GM12875 (cell line): ENCODE data around the gene TBPL2.

ENCODE experiments used
- H3K4me3 ChIP-seq: one replicate; pipeline ENCODE4 v1.5.1; 2011; ENCODE audit warnings: low read depth, low read length, control low read depth
- CTCF ChIP-seq: IDR thresholded peaks from 2 replicates; pipeline ENCODE4 v1.5.1; 2011; ENCODE audit warnings: low read depth, mild to moderate bottlenecking, control low read depth, inconsistent platforms, low read length, moderate library complexity, borderline replicate concordance; ENCODE audit not compliant: insufficient read depth

The TBPL2 gene

GRCh38 chr14:55450987-55451386 is 10.6 kb upstream of the TBPL2 start:
- no peak for TF ChIP-seq CTCF
- no peak overlapping the region for H3K4me3 ChIP-seq

- no peak for TF ChIP-seq CTCF
- no peak overlapping the region for H3K4me3 ChIP-seq
Measured at GRCh38 chr14:55450539-55450938, 10.1 kb upstream of the TBPL2 start.

DNA sequence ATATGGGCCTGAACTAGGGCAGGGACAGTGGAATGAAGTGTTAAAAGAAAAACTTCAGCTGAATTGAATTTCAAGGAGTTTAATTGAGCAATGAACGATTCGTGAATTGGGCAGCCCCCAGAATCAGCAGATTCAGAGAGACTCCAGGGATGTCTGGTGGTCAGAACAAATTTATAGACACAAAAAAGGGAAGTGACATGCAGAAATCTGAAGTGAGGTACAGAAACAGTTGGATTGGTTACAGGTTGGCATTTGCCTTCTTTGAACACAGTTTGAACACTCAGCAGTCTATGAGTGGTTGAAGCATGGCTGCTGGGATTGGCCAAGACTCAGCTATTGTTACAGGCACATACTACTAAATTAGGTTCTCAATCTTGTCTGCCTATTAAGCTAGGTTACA is 9.7 kb upstream of the TBPL2 start:
- TF ChIP-seq CTCF, result no peak
- H3K4me3 ChIP-seq, result no peak overlapping the region

- H3K4me3 ChIP-seq, result no peak overlapping the region
- TF ChIP-seq CTCF, result no peak
Measured at GRCh38 chr14:55449116-55449515, 8.7 kb upstream of the TBPL2 start.

DNA sequence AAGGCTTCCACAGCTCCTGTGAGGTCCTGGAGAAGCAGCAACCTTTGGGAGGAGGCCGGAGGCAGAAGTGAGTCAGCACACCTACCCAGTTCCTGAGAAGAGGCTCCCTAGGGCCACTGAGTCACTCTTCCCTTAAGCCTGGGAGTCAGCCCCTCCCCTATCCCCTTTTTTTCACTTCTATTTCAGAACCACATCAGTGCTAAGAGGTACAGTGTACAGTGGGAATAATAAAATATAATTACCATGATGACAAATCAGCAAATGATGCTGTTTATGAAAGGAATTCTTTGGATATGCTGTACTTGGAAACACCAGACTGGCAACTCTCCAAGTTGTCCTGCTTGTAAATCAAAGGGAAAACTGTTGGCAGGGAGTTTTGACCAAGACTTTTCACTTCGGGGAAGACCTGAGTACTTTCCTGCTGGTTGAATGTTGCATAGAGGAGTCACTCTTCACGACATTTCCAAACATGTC is 7.8 kb upstream of the TBPL2 start:
- TF ChIP-seq CTCF, result no peak
- no peak overlapping the region for H3K4me3 ChIP-seq

GRCh38 chr14:55446833-55447232 is 6.4 kb upstream of the TBPL2 start:
- no peak overlapping the region for H3K4me3 ChIP-seq
- TF ChIP-seq CTCF, result no peak

- no peak overlapping the region for H3K4me3 ChIP-seq
- TF ChIP-seq CTCF, result peak; percentile 59; the same call in 1 of the 2 replicates
Measured at GRCh38 chr14:55446127-55446736, 5.8 kb upstream of the TBPL2 start.
